Skin epidermis (tissue), 12 donors: ENCODE measurements around the gene PLB1.
"Not testable (repeated sequence)": the region's sequence is repeated elsewhere in the genome, so short reads cannot be mapped to it uniquely, and the experiment has no call there.

Experiments used
- H3K27ac ChIP-seq, 21 experiments: fragments of 200-600 bp; sonication (generic) in 11 of 21; one replicate each; pipeline ENCODE4 v1.5.0; 2020; ENCODE audit warnings: mild to moderate bottlenecking in 3 of 21, inconsistent platforms in 2 of 21, moderate library complexity in 2 of 21
- H3K4me3 ChIP-seq, 7 experiments: fragments of 200-600 bp; sonication (generic) in 2 of 7; one replicate each; pipeline ENCODE4 v1.5.0; 2020; ENCODE audit warnings: inconsistent platforms in 2 of 7, mild to moderate bottlenecking in 2 of 7, moderate library complexity in 1 of 7

PLB1 gene

DNA sequence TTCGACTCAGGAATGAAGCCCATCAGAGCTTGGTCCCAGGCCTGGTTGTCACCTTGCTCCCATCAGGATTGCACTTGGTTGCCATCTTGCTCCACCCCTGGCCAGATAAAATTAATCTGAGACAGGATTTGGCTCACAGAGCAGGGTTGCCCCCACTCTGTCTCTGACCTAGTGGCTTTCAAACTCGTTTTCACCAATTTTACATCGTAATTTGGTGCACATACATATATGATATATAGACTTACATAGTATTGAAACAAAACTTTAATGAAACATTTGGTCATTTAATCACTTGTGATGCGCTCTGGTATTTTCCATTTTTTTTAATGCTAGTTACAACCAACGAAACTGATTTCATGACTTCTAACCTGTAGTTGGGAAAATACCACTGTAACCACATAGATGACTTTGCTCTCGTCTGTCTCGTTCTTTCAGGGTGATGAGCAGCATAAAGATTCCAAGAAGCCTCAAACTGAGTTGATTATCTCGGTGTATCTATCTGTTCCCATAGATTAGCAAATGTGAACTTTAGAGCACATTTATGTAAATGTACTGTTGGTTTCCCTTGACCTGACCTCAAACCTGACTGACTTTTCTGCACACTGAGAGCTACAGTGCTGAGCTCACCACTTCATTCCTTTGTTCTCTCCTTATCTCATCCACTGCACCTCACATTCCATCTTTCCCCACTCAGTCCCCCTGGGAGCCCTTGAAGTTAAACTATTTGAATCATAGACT is 30.5 kb upstream of the PLB1 start:
- Histone ChIP-seq H3K27ac (no peak overlapping the region), H3K4me3 (no peak overlapping the region)

DNA sequence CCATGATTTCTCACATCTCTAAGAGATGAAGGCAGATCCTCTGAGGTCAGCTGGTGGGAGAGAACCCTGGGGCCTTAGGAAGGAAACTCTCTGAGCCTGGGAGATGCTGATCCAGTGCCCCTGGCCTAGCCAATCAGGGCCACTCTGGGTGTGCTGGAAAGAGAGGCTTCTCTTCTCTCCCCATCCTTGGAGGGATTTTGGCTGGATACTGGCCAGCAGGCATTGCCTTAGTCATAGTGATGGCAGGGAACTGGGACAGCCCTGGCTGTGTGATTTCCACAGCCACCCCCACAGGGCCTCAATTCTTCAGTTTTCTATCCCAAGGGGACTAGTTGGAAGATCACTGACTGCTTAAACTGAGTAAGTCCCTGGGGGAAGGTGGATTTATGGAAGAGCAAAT is 26.6 kb upstream of the PLB1 start:
- peak overlapping the region in 2 of 21 experiments; percentile 7 to 16 for H3K27ac ChIP-seq
- no peak overlapping the region for H3K4me3 ChIP-seq

DNA sequence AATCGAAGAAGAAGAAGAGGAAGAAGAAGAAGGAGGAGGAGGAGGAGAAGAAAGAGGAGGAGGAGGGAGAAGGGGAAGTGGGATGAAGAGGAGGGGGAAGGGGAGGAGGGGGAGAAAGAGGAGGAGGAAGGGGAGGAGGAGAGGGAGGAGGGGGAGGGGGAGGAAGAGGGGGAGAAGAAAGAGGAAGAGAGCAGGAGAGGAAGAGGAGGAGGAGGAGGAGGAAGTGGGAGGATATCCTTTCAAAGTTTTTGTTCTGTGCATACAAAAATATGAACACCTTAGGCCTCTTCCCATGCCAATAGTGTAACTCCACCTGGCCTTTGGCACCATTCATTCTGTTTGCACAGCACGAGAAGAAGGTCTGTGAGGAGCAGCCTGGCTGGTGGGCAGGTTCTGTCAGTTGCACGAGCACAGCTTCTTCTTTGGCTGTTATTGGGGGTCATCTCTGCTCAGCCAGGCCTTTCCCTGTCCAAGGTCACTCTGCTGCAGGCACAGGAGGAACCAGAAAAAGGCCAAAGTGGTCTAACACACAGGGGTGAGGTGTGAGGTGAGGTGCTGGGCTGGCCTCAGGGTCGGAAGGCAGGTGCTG is 25.8 kb upstream of the PLB1 start:
- H3K4me3 ChIP-seq = no peak overlapping the region
- peak overlapping the region in 2 of 21 experiments; percentile 3 to 47 for H3K27ac ChIP-seq

DNA sequence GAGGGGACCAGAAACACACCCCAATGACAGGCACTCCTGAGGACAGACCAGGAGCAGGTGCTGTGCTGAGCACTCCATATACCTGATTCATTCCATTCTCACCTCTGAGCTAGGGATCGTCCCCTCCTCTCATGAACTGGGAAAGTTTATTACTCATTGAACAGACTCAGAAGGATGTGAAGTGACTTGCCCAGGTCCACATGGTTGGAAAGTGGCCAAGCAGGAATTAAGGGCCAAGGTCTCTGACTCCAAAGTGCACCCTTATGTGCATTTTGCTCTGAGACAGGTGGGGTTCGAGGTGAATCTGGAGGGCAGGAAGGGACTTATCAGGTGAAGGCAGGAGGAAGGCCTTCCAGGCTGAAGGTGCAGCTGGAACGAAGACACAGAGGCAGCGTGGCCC is 25.1 kb upstream of the PLB1 start:
- no peak overlapping the region for H3K4me3 ChIP-seq
- H3K27ac ChIP-seq = peak overlapping the region in 2 of 21 experiments; percentile 47 to 48

DNA sequence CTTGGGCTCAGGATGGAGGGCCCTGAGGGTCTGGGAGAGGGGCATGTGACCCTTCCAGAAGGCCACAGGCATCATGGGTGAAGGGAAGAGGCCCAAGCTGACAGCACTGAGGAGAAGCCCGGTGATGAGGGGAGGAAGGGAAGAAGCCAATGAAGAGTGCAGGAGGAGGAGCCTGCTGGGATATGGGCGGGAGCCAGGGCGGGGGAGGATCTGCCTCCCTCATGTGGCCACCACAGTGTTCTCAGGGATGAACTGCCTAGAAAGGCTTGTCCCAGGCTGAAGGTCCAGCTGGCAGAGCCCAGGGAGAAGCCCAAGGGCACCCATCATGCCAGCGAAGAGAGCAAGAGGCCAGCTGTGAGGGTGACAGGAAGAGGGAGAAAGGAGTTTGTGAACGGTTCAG is 24.6 kb upstream of the PLB1 start:
- H3K4me3 ChIP-seq = no peak overlapping the region
- peak overlapping the region in 2 of 21 experiments; percentile 47 to 48 for H3K27ac ChIP-seq

DNA sequence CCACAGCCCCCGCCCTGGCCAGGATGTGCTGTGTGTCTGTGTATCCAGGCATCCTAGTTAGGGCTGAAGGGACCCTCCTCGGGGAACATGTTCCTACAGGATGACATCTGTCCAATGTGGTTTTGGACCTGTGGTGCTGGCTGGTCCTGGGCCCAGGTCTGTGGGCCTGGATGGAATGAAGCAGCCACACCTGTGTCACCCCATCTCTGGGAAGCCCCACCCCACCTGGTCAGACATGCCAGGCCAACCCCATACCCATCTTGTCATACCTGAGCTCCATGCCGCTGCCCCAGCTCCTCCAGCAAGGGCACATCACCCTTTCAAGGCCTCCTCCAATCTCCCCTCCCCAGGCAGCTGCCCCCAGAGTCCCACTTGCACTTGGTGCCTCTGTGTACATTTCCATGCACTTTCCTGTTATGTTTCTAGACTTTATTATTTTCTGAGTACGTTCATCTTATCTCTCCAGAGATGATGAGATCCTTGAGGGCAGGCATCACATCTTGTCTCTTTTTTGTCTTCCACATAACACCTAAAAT is 24.1 kb upstream of the PLB1 start:
- Histone ChIP-seq H3K27ac (no peak overlapping the region), H3K4me3 (no peak overlapping the region)

DNA sequence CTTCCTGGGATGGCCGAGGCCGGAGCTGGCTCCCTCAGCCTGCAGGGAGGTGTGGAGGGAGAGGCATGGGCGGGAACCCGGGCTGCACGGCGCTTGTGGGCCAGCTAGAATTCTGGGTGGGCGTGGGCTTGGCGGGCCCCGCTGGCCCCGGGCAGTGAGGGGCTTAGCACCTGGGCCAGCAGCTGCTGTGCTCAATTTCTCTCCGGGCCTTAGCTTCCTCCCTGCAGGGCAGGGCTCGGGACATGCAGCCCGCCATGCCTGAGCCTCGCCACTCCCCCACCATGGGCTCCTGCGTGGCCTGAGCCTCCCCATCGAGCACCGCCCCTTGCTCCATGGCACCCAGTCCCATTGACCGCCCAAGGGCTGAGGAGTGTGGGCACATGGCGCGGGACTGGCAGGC is 23.2 kb upstream of the PLB1 start:
- not testable (repeated sequence) for H3K4me3 ChIP-seq, H3K27ac ChIP-seq

DNA sequence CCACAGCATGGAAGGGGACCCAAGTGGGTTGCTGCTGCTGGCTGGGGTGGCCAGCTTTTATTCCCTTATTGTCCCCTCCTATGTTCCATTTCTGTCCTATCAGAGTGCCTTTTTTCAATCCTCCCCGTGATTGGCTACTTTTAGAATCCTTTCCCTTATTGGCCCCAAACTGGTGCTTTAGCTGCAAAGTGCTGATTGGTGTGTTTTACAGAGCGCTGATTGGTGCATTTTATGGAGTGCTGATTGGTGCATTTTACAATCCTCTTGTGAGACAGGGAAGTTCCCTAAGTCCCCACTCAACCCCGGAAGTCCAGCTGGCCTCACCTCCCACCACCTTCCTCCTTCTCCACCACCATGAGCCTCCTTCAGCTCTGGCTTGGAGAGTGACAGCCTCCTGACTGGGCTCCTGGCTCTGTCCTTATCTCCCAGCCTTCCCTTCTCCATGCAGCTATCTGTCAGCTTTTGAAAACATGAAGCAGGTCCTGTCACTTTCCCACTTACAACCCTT is 20.7 kb upstream of the PLB1 start:
- H3K4me3 ChIP-seq = no peak overlapping the region

DNA sequence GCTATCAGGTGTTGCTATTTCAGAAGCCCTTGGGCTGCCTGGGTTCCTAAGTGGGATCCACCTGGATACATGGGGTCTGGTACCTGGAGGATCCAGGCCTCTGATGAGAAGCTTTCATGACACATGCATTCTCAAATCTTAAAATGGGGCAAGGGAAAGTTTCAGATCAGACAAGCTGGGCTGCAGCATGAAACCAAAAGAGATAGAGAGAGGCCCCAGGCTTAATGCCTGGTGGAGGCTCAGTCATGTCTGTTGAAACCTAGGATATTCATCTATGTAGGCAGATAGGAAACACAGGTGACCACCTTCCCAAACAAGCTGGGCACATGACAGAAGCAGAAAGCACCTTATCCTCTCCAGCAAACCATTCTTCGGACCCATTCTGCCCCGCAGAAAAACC is 18.8 kb upstream of the PLB1 start:
- no peak overlapping the region for H3K4me3 ChIP-seq
- no peak overlapping the region for H3K27ac ChIP-seq

More for the DNA sequence above, 20.7 kb upstream of the PLB1 start:
- H3K27ac ChIP-seq = no peak overlapping the region

DNA sequence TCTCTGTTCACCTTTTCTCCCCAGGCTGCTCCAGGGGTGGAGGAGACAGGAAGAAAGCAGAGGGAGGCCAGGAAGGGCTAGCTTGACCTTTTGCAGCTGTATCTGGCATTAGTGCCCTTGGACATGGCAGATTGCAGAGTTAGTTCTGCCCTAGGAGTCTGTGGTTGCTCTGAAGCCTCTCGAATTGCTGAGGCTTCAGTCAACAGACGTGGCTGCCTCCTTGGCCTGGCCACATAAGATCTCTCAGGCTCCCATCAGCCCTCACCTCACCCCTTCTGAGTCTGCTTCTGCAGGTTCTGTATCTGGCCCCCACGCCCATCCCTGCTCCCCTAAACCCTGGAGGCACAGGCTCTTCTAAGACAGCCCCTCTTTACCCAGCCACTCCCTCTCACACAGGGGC is 18.2 kb upstream of the PLB1 start:
- no peak overlapping the region for H3K27ac ChIP-seq
- no peak overlapping the region for H3K4me3 ChIP-seq

DNA sequence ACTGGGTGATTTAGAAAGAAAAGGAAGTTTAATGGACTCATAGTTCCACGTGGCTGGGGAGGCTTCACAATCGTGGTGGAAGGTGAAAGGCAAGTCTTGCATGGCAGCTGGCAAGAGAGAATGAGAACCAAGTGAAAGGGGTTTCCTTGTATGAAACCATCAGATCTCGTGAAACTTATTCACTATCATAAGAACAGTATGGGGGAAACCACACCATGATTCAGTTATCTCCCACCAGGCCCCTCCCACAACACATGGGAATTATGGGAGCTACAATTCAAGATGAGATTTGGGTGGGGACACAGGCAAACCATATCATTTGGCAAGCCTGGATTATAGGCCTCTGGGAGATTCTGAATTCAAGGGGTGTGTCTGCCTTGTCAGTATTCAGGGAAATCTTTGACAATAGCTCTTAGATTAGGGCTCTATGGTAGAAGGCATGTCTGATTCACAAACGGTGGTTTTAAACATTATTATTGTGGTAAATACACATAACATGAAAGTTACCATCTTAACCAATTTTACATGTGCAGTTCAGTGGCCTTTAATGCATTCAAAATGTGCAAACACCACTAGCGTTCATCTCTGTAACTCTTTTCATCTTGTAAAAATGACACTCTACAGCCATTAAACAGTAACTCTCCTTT is 15.3 kb upstream of the PLB1 start:
- Histone ChIP-seq H3K27ac (no peak overlapping the region), H3K4me3 (no peak overlapping the region)

DNA sequence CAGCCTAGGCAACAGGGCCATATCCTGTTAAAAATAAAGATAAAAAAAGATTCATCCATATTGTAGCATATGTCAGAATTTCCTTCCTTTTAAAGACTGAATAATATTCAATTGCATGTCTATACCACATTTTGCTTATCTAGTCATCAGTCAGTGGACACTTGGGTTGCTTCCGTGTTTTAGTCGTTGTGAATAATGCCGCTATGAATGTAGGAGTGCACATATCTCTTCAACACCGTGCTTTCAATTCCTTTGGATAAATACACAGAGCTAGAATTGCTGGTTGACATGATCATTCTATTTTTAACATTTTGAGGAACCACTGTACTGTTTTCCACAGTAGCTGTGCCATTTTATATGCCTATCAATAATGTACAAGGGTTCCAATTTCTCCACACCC is 14.0 kb upstream of the PLB1 start:
- Histone ChIP-seq H3K4me3 (no peak overlapping the region), H3K27ac (no peak overlapping the region)

DNA sequence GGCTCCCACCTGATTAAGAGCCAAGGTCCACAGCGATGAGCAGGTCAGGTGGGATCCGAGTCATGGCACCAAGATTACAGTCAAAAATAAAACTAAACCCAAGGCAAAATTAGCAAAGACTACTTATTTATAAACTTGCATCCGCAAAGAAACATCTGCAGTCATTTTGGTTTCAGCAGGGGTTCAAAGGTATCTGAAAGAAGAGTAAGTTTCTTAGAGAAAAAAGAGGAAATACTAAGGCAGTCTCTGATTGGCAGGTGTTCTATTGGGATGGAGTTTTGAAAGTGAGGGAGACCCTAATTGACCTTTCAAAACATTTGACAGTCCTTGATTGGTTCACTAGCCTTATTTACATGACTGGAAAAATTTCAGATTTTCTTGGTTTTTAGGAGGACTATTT is 11.0 kb upstream of the PLB1 start:
- H3K4me3 ChIP-seq = no peak overlapping the region
- no peak overlapping the region for H3K27ac ChIP-seq

DNA sequence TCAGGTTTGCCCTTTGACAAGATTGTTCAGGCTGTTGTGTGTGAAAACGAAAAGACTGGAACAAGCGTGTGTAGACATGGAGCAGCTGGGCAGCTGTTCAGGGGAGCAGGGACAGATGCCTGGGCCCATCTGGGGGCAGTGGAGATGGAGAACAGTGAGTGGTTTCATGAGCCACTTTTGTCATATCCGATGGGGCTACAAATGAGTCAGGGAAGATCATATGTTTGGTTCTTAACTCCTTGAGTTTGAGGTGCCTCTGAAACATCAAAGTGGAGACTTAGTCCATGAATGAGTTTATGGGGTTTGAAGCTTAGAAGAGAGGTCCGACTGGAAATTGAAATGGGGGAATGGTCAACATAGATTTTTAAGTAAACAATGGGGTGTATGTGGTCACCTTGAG is 9.3 kb upstream of the PLB1 start:
- Histone ChIP-seq H3K27ac (no peak overlapping the region), H3K4me3 (no peak overlapping the region)

DNA sequence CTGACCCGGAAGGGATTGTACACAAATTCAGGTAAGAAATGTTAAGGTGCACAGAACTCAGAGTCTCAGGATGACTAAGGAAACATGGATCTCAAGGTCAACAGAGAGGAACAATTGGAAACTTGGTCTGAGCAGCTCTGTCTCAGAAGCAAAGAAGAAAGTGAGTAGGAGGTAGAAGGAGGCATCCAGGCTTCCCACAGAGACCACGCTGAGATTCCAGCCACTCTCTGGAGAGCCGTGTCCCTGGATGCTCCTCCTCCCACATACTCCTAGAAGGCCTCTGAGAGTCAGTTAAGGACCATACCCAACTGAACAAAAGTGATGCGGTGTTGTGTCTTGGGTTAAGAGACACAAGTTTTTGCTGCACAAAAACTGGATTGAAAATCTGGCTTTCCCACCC is 8.6 kb upstream of the PLB1 start:
- H3K27ac ChIP-seq = no peak overlapping the region
- no peak overlapping the region for H3K4me3 ChIP-seq

DNA sequence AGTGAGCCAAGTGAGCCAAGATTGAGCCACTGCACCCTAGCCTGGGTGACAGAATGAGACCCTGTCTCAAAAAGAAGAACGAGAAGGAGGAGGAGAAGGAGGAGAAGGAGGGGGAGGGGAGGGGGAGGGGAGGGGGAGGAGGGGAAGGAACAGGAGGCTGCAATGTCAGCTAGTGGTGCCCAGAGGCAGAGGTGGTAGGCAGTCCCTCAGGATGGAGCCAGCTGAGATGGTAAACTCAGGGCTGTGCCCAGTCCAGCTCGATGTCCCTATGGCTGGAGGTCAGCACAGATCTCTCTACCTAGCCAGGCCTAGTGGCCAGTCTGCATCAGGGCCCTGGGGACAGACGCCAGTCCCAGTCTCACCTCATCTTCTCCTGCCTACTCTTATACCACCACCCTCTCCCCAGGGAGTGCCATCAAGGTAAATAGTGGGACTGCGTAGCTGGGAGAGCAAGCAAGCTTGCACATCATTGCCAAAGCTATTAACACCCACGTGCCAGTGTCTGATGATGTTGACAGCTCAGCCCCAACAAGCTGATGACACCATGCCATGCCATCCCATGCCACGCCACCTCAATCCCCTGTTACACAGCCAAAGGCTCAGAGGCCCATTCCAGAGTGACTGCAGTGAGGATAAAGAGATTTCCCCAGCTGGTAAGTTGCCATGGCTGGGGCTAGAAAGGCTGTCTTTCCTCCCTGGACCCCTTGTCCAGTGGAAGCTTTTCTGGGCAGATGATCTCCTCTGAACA is 7.6 kb upstream of the PLB1 start:
- Histone ChIP-seq H3K27ac (peak overlapping the region in 1 of 21 experiments; percentile 46), H3K4me3 (no peak overlapping the region)

DNA sequence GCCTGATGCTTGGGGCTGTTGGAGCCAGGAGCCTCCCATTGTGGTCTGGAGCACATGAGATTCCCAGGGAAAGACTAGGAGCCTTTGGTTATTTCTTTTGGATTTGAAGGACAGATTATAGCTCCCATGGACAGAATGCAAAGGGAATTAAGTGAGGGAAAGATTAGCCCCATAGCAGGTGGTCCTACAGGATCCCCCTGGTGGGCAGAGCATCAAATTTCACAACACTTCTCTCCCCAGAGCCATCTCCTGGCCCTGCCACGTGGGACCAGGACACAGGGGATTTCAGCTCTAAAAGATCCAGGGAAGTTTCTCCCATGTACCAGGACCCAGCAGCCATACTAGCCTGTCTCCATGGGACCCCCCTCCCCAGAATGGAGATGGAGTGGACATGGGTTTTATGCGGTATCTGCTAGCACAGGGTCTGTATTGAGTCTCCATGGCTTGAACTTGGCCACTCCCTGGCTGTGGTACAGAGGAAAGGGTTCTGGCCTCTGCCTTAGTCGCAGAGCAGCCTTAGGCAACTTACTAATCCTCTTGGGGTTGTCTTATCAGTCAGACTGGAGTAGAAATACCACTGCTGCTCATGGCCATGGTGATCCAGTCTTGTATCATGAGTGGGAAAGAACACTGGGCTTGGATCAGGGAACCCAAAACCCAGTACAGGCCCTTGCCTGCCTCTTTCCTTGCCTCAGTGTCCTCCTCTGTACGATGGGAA is 6.8 kb upstream of the PLB1 start:
- peak overlapping the region in 1 of 21 experiments; percentile 46 for H3K27ac ChIP-seq
- H3K4me3 ChIP-seq = no peak overlapping the region

DNA sequence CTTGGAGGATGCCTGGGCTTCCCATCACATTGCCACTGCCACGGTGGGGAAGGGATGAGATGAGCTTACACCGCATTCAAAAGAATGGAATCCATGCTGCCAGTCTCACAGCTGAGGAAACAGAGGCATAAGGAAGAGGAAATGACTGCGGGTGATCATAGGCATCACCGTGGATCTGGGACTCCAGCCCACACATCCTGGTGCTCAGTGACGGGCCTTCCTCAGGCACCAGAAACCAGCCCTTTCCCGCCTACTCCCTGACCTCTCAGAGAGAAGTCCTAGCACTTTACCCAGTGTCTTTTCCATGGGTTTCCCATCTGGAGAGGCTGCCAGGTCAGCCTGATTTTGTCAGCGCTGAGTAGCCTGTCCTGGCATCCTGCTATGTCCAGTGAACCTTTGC is 5.3 kb upstream of the PLB1 start:
- no peak overlapping the region for H3K4me3 ChIP-seq

DNA sequence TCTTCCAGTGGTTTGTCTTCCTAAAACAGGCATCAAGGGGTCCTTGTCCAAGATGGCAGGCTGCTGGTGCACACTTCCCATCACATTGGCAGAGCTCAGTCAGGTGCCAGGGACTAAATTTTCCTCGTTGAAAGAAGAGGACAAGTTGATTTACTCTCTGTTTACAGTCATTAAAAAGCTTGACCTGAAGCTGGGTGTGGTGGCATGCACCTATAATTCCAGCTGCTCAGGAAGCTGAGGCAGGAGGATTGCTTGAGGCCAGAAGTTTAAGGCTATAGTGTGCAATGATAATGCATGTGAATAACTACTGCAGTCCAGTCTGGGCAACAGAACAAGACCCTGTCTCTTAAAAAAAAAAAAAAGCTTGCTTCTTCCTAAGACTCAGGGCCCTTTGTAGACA is 3.6 kb upstream of the PLB1 start:
- H3K4me3 ChIP-seq = no peak overlapping the region
- H3K27ac ChIP-seq = no peak overlapping the region

More for the DNA sequence above, 5.3 kb upstream of the PLB1 start:
- no peak overlapping the region for H3K27ac ChIP-seq
